ENCODE results near the gene POLL.

Gene POLL

DNA sequence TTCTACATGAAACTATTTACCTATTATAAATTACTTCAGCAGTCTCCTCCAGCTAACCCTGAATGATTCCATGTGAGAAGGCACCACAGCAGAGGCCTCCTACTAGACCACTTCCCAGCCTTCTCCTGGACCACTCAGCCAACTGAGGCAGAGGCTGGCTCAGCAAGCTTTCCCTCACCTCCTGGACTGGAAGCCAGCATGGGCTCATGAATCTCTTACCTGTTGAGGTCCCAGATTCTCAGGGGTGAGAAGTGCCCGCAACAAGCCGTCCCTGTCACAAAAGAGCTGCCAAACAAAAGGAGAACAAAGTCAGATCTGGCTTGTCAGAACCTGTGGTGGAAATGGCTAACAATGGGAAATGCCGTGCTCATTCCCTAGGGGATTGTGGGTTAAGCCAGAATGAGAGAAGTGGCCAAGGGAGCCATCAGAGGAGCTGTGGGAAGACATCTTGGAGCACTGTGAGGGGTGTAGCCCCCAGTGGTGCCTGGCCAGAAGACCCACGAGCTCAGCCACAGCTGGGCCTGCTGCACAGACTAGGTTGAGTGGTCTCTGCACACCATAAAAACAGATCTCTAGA lies 36.6 kb upstream of the POLL start:
- H3K4me3 ChIP-seq (ENCODE audit: low read length): no peak overlapping the region
- TF ChIP-seq, protein P1, sequence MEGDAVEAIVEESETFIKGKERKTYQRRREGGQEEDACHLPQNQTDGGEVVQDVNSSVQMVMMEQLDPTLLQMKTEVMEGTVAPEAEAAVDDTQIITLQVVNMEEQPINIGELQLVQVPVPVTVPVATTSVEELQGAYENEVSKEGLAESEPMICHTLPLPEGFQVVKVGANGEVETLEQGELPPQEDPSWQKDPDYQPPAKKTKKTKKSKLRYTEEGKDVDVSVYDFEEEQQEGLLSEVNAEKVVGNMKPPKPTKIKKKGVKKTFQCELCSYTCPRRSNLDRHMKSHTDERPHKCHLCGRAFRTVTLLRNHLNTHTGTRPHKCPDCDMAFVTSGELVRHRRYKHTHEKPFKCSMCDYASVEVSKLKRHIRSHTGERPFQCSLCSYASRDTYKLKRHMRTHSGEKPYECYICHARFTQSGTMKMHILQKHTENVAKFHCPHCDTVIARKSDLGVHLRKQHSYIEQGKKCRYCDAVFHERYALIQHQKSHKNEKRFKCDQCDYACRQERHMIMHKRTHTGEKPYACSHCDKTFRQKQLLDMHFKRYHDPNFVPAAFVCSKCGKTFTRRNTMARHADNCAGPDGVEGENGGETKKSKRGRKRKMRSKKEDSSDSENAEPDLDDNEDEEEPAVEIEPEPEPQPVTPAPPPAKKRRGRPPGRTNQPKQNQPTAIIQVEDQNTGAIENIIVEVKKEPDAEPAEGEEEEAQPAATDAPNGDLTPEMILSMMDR (conservative IDR thresholded peaks at IDR 0.05; ENCODE audit: low read length): no peak
- DNase-seq (ENCODE audit: low read depth): peak; percentile 5

DNA sequence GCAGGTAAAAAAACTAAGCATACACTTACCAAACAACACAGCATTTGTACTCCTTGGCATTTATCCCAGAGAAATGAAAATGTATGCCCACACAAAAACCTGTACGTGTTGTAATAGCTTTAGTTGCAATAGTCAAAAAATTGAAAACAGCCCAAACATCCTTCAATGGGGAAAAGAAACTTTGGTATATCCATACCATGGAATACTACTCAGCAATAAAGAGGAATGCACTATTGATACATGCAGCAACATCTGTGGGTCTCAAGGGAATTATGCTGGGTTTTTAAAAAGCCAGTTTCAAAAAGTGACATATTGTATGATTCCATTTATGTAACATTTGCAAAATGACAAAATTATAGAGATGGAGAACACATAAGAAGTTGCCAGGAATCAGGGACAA lies 35.5 kb upstream of the POLL start:
- DNase-seq (ENCODE audit: low read depth): no peak
- TF ChIP-seq, protein P1 (conservative IDR thresholded peaks at IDR 0.05; ENCODE audit: low read length): no peak
- H3K4me3 ChIP-seq (ENCODE audit: low read length): no peak overlapping the region

GRCh38 chr10:101619983-101620382 lies 31.9 kb upstream of the POLL start:
- TF ChIP-seq, protein P1 (conservative IDR thresholded peaks at IDR 0.05; ENCODE audit: low read length): no peak
- DNase-seq (ENCODE audit: low read depth): no peak
- no peak overlapping the region for H3K4me3 ChIP-seq (ENCODE audit: low read length)

GRCh38 chr10:101618871-101619270 lies 30.8 kb upstream of the POLL start:
- TF ChIP-seq, protein P1 (conservative IDR thresholded peaks at IDR 0.05; ENCODE audit: low read length): no peak
- no peak for DNase-seq (ENCODE audit: low read depth)
- H3K4me3 ChIP-seq (ENCODE audit: low read length): no peak overlapping the region

DNA sequence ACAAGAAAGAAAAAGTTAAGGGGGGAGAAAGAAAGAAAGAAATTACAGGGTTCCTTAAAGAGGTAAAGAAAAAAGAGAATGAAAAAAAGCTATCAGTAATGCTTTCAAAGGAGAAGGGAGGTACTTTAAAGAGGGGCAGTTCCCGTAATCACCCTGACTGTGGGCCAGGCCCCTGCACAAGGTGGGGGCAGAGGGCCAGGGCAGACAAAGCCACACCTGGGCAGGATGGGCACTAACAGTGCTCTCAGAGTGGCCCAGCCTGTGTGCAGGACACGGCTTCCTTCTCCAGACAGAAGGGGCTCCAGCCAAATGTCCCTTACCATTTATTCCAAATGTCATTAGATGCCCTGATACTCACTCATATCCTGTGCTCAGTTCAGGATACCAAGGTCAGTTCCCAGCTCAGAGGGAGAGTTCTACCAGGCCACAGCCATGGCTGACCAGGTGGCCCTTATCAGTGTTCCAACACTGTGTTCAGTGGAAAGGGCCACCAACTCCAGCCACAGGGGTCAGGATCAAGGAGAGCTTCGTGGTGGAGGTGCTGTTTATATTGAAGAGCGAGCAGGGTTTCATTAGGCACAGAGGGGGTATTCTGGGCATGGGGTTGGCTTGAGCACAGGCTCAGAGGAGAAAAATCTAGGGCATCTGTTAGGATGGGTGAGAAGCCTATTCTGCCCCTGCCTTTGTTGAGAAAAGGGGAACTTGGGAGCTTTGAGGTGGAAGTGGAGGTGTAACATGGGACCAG lies 29.9 kb upstream of the POLL start:
- DNase-seq (ENCODE audit: low read depth): no peak
- TF ChIP-seq, protein P1 (conservative IDR thresholded peaks at IDR 0.05; ENCODE audit: low read length): no peak
- no peak overlapping the region for H3K4me3 ChIP-seq (ENCODE audit: low read length)

- no peak for DNase-seq (ENCODE audit: low read depth)
- H3K4me3 ChIP-seq (ENCODE audit: low read length): no peak overlapping the region
- TF ChIP-seq, protein P1 (conservative IDR thresholded peaks at IDR 0.05; ENCODE audit: low read length): no peak
Measured at GRCh38 chr10:101617102-101617823, 29.2 kb upstream of the POLL start.

Data from AG10803 (cell line).